Adrenal gland (tissue), 12 donors: ENCODE measurements around the gene LY86. TPM values are rescaled to one million over a fixed set of nuclear protein-coding genes. Genes with fewer than 3 reads are reported as not detected.

Experiments used
- DNase-seq, 7 donors: peaks; one replicate each; pipeline ENCODE4 v3.0.0-alpha.2; 2019 to 2020
- H3K27ac ChIP-seq, 5 donors: fragments of 200-600 bp; sonication (generic) in 4 of 5; 1 replicate in 3 of 5; 2 replicates in 2 of 5; pipeline versions ENCODE4 v1.5.1 to v1.8.0; 2016 to 2020; ENCODE audit warnings: mild to moderate bottlenecking in 1 of 5
- H3K27me3 ChIP-seq: fragments of 200-600 bp; 2 replicates; pipeline ENCODE4 v1.8.0; 2021
- H3K36me3 ChIP-seq, 2 donors: fragments of 200-600 bp; replicated peaks in 1 of 2; 1 replicate in 1 of 2; 2 replicates in 1 of 2; pipeline versions ENCODE4 v1.5.1 to v1.8.0; 2018 to 2022
- H3K4me1 ChIP-seq, 2 donors: fragments of 200-600 bp; replicated peaks in 1 of 2; 1 replicate in 1 of 2; 2 replicates in 1 of 2; pipeline versions ENCODE4 v1.5.1 to v1.8.0; 2018 to 2021
- H3K4me3 ChIP-seq, 4 donors: fragments of 200-600 bp; sonication (generic) in 3 of 4; one replicate each; pipeline ENCODE4 v1.5.1; 2016 to 2018
- H3K9me3 ChIP-seq, 3 donors: fragments of 200-600 bp; sonication (generic) in 1 of 3; replicated peaks in 1 of 3; 1 replicate in 2 of 3; 2 replicates in 1 of 3; pipeline versions ENCODE4 v1.5.1 to v1.8.0; 2016 to 2021
- CTCF ChIP-seq, 6 experiments: fragments of 450-650 bp in 4 of 6; fragments of 200-600 bp in 2 of 6; sonication (generic) in 1 of 6; IDR thresholded peaks; 1 replicate in 5 of 6; 2 replicates in 1 of 6; pipeline versions ENCODE4 v1.5.1 to v1.8.0; 2016 to 2021; ENCODE audit warnings: antibody characterized with exemption in 6 of 6, mild to moderate bottlenecking in 2 of 6, moderate library complexity in 1 of 6
- POLR2A ChIP-seq, 2 donors: fragments of 450-650 bp; IDR thresholded peaks; one replicate each; pipeline ENCODE4 v1.6.1; 2017; ENCODE audit warnings: antibody characterized with exemption in 2 of 2, mild to moderate bottlenecking in 2 of 2, moderate library complexity in 1 of 2
- WGBS, 4 donors: extraction: QIAGEN DNeasy Blood & Tissue Kit in 2 of 4; methylation state at CpG; one replicate each; pipeline versions ENCODE4 v1.1.5 to v1.1.7; 2013 to 2017; 5-methylcytosine and 5-hydroxymethylcytosine counted together
- intact Hi-C, 2 donors: fragments of 100-400 bp; cut with DNase I; formaldehyde crosslinking; loops; one replicate each; pipeline versions ENCODE4 v1.14.1 to v1.15.0; 2022 to 2023
- polyA plus RNA-seq, 3 donors: library from polyadenylated mRNA; stranded (reverse); fragments of 200-250 nt in 2 of 3; fragments of 350-450 nt in 1 of 3; fragmentation: Illumina TruSeq in 1 of 3; extraction: RNeasy Lipid Tissue Mini Kit (QIAGEN cat#74804) in 1 of 3; gene quantifications; one replicate each; pipeline ENCODE4 v1.2.3, GENCODE V29; 2013 to 2014
- total RNA-seq, 9 donors: library from RNA; depleted of rRNA in 4 of 9; stranded (reverse); fragments of >200 nt in 4 of 9; fragments of 120-200 nt in 1 of 9; fragmentation: NEBNext Ultra II Directional in 1 of 9; extraction: Animal tissue kit (Norgen Biotek cat#: 25700) in 1 of 9; gene quantifications; one replicate each; pipeline versions ENCODE4 v1.1.0 to v1.2.4, GENCODE V29; 2013 to 2023
- donor health status: healthy with polysubstance abuse.
- donor health status: Bipolar disorder and iron deficiency.
- donor health status: DM: yes; HTN: yes; CAD: no.
- donor health status: DM: no; HTN: no; CAD: no.
- donor health status: DM: no; HTN: no; CAD: no.
- donor health status: DM: yes; HTN: yes; CAD: no.

Gene LY86
- total and polyA plus RNA-seq, 12 donors: 0.60 to 25.7 (median 7.1) TPM

GRCh38 chr6:6634735-6635075 lies 46.2 kb downstream of the LY86 start:
- intact Hi-C loops: no loop called here
- TF ChIP-seq POLR2A (IDR thresholded peaks at IDR 0.05) (no peak), CTCF (IDR thresholded peaks at IDR 0.05) (no peak)
- Histone ChIP-seq H3K9me3 (no peaks in the 10 kb centered on the region), H3K4me1 (no peaks in the 10 kb centered on the region), H3K4me3 (no peak overlapping the region), H3K27me3 (peaks cover 4% of the 10 kb centered on the region), H3K36me3 (no peaks in the 10 kb centered on the region), H3K27ac (no peak overlapping the region)
- WGBS, 4 donors: 70 to 96% (median 92%) methylated on average over 1 of the region's 1 CpG
- DNase-seq: no peak

GRCh38 chr6:6635291-6635690 lies 46.8 kb downstream of the LY86 start:
- intact Hi-C loops: no loop called here
- H3K4me1 ChIP-seq: no peaks in the 10 kb centered on the region
- H3K36me3 ChIP-seq: no peaks in the 10 kb centered on the region
- WGBS, 4 donors: 91 to 94% (median 92%) methylated on average over 2 of the region's 2 CpGs
- no peaks in the 10 kb centered on the region for H3K9me3 ChIP-seq
- H3K4me3 ChIP-seq: no peak overlapping the region
- no peak for TF ChIP-seq POLR2A (IDR thresholded peaks at IDR 0.05)
- no peak for TF ChIP-seq CTCF (IDR thresholded peaks at IDR 0.05)
- H3K27ac ChIP-seq: no peak overlapping the region
- DNase-seq: no peak
- H3K27me3 ChIP-seq: peaks cover under 1% of the 10 kb centered on the region

- Histone ChIP-seq H3K27me3 (no peaks in the 10 kb centered on the region), H3K4me3 (no peak overlapping the region), H3K9me3 (no peaks in the 10 kb centered on the region), H3K27ac (no peak overlapping the region), H3K4me1 (no peaks in the 10 kb centered on the region), H3K36me3 (no peaks in the 10 kb centered on the region)
- 80 to 92% (median 86%) methylated on average over 1 to 3 of the region's 3 CpGs for WGBS, 4 donors
- TF ChIP-seq POLR2A (IDR thresholded peaks at IDR 0.05) (no peak), CTCF (IDR thresholded peaks at IDR 0.05) (no peak)
- intact Hi-C loops: no loop called here
- DNase-seq: no peak
Observed at GRCh38 chr6:6635869-6636268, 47.3 kb downstream of the LY86 start.

GRCh38 chr6:6639572-6639971 lies 51.1 kb downstream of the LY86 start:
- Histone ChIP-seq H3K27ac (no peak overlapping the region), H3K9me3 (no peaks in the 10 kb centered on the region), H3K4me1 (no peaks in the 10 kb centered on the region), H3K4me3 (no peak overlapping the region), H3K36me3 (no peaks in the 10 kb centered on the region), H3K27me3 (no peaks in the 10 kb centered on the region)
- TF ChIP-seq CTCF (IDR thresholded peaks at IDR 0.05) (no peak), POLR2A (IDR thresholded peaks at IDR 0.05) (no peak)
- no peak for DNase-seq
- WGBS, 4 donors: 93 to 96% (median 94%) methylated on average over 4 of the region's 4 CpGs
- intact Hi-C loops: no loop called here
